ENCODE results near the gene KCNH5.

DNA sequence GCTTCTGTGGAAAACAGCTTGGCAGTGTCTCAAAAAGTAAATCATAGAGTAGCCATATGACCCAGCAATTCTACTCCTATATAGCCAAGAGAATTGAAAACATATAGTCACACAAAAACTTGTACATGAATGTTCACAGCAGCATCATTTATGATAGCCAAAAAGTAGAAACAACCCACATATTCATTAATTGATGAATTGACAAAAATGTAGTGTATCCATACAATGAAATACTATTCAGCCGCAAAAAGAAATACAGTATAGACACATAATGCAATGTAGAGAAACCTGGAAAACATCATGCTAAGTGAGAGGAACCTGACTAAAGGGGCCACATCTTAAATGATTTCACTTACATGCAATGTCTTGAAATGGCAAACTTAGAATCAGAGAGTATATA lies 326.6 kb downstream of the KCNH5 start:
- TF ChIP-seq POLR2A (IDR thresholded peaks at IDR 0.05) = no peak
- TF ChIP-seq, protein P1, sequence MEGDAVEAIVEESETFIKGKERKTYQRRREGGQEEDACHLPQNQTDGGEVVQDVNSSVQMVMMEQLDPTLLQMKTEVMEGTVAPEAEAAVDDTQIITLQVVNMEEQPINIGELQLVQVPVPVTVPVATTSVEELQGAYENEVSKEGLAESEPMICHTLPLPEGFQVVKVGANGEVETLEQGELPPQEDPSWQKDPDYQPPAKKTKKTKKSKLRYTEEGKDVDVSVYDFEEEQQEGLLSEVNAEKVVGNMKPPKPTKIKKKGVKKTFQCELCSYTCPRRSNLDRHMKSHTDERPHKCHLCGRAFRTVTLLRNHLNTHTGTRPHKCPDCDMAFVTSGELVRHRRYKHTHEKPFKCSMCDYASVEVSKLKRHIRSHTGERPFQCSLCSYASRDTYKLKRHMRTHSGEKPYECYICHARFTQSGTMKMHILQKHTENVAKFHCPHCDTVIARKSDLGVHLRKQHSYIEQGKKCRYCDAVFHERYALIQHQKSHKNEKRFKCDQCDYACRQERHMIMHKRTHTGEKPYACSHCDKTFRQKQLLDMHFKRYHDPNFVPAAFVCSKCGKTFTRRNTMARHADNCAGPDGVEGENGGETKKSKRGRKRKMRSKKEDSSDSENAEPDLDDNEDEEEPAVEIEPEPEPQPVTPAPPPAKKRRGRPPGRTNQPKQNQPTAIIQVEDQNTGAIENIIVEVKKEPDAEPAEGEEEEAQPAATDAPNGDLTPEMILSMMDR (IDR thresholded peaks at IDR 0.05) = no peak
